ENCODE measurements around the gene FKBP7.

GRCh38 chr2:178452334-178452733 lies 26.1 kb downstream of the FKBP7 start:
- TF ChIP-seq CTCF (conservative IDR thresholded peaks at IDR 0.05 in 1 of 2, IDR thresholded peaks at IDR 0.05 in 1 of 2; ENCODE audit: low read depth in 1 of 2, low read length in 2 of 2) (no peak), EZH2 (IDR thresholded peaks at IDR 0.05; ENCODE audit: low read length, missing control alignments) (no peak)

Data from fibroblast of lung (primary cell).